Caco-2 (cell line): ENCODE measurements around the gene FRMD4A. TPM values are rescaled to one million over a fixed set of nuclear protein-coding genes. Genes with fewer than 3 reads are reported as not detected.

Experiments used
- BruUV-seq: library from RNA; stranded (reverse); fragments of 400-500 nt; replicated peaks from 2 replicates; lab custom pipeline; 2021; lab: Mats Ljungman, UMichigan
- CTCF ChIA-PET: fragments of 300-600 bp; sonication (Branson Sonifier 250); formaldehyde crosslinking; loops from one replicate; lab custom pipeline; 2022; ENCODE audit warnings: antibody characterized with exemption; lab: Charles Lee
- POLR2A ChIA-PET: fragments of 300-600 bp; sonication (Branson Sonifier 250); formaldehyde crosslinking; loops from one replicate; lab custom pipeline; 2022; ENCODE audit warnings: antibody characterized with exemption; lab: Charles Lee
- DNase-seq, 2 experiments: peaks; one replicate each; pipeline versions ENCODE4 v3.0.0 to v3.0.0-alpha.2; 2020 to 2022
- H3K27me3 ChIP-seq: replicated peaks from 2 replicates; pipeline ENCODE4 v1.6.0; 2011; ENCODE audit warnings: low read length; ENCODE audit not compliant: control insufficient read depth, insufficient read depth
- H3K36me3 ChIP-seq: 2 replicates; pipeline ENCODE4 v1.5.1; 2011; ENCODE audit warnings: low read length; ENCODE audit not compliant: control insufficient read depth, insufficient read depth
- H3K4me1 ChIP-seq: fragments of 250-450 bp; sonication (Bioruptor Pico); 2 replicates; pipeline ENCODE4 v1.5.1; 2020; ENCODE audit warnings: mild to moderate bottlenecking
- H3K4me3 ChIP-seq: 2 replicates; pipeline ENCODE4 v1.5.1; 2011; ENCODE audit warnings: low read depth, mild to moderate bottlenecking, control low read depth, low read length
- H3K9me3 ChIP-seq: fragments of 250-450 bp; sonication (Bioruptor Pico); 2 replicates; pipeline ENCODE4 v1.5.1; 2020; ENCODE audit warnings: mild to moderate bottlenecking, moderate library complexity
- H3K27ac Mint-ChIP-seq: one replicate; pipeline ENCODE4 v1.8.0; 2022; ENCODE audit warnings: mixed read lengths; ENCODE audit not compliant: unreplicated experiment
- H3K27me3 Mint-ChIP-seq: one replicate; pipeline ENCODE4 v1.8.0; 2022; ENCODE audit warnings: mixed read lengths; ENCODE audit not compliant: insufficient read depth, unreplicated experiment
- H3K36me3 Mint-ChIP-seq: one replicate; pipeline ENCODE4 v1.8.0; 2022; ENCODE audit warnings: mild to moderate bottlenecking, mixed read lengths; ENCODE audit not compliant: insufficient read depth, unreplicated experiment
- H3K4me1 Mint-ChIP-seq: one replicate; pipeline ENCODE4 v1.8.0; 2022; ENCODE audit warnings: low read depth, mixed read lengths; ENCODE audit not compliant: unreplicated experiment
- H3K4me3 Mint-ChIP-seq: one replicate; pipeline ENCODE4 v1.8.0; 2022; ENCODE audit warnings: mild to moderate bottlenecking, moderate library complexity, mixed read lengths; ENCODE audit not compliant: unreplicated experiment
- H3K9me3 Mint-ChIP-seq: one replicate; pipeline ENCODE4 v1.8.0; 2022; ENCODE audit warnings: mixed read lengths; ENCODE audit not compliant: unreplicated experiment
- intact Hi-C: fragments of 100-400 bp; cut with micrococcal nuclease; formaldehyde crosslinking; loops from one replicate; pipeline ENCODE4 v1.10.0; 2022; ENCODE audit not compliant: unreplicated experiment
- total RNA-seq: library from RNA; stranded (reverse); gene quantifications from 2 replicates; pipeline ENCODE4 v1.2.3, GENCODE V29; 2022
- TF ChIP-seq, protein P1 (sequence below), 2 experiments: fragments of 200-600 bp in 1 of 2; IDR thresholded peaks; 1 replicate in 1 of 2; 2 replicates in 1 of 2; pipeline versions ENCODE4 v1.5.1 to v1.8.0; 2011 to 2022; ENCODE audit warnings: antibody characterized with exemption in 1 of 2, control low read depth in 1 of 2, inconsistent platforms in 1 of 2, low read depth in 1 of 2, low read length in 1 of 2, mild to moderate bottlenecking in 1 of 2, moderate library complexity in 1 of 2; ENCODE audit not compliant: insufficient read depth in 1 of 2, severe bottlenecking in 1 of 2, unreplicated experiment in 1 of 2

The FRMD4A gene
- total RNA-seq, 1 experiment from 2014 or later = 52.1 TPM

DNA sequence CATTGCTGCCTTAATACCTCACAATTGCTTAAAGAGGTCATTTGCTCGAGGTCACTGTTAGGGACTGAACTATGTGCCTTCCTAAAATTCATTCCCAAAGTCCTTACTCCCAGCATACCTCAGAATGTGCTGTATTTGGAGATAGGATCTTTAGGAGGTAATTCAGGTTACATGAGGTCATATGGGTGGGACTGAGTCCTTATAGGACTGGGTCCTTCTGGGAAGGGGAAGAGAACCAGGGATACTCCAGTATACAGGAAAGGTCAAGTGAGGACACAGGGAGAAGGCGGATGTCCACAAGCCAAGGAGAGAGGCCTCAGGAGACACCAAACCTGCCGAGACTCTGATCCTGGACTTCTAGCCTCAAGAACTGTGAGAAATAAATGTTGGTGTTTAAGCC is 490.7 kb downstream of the FRMD4A start:
- H3K4me1 Mint-ChIP-seq = no peaks in the 10 kb centered on the region
- intact Hi-C loops = no loop called here
- ChIA-PET POLR2A (no interaction called here), CTCF (no interaction called here)
- H3K36me3 ChIP-seq = no peaks in the 10 kb centered on the region
- TF ChIP-seq, protein P1, sequence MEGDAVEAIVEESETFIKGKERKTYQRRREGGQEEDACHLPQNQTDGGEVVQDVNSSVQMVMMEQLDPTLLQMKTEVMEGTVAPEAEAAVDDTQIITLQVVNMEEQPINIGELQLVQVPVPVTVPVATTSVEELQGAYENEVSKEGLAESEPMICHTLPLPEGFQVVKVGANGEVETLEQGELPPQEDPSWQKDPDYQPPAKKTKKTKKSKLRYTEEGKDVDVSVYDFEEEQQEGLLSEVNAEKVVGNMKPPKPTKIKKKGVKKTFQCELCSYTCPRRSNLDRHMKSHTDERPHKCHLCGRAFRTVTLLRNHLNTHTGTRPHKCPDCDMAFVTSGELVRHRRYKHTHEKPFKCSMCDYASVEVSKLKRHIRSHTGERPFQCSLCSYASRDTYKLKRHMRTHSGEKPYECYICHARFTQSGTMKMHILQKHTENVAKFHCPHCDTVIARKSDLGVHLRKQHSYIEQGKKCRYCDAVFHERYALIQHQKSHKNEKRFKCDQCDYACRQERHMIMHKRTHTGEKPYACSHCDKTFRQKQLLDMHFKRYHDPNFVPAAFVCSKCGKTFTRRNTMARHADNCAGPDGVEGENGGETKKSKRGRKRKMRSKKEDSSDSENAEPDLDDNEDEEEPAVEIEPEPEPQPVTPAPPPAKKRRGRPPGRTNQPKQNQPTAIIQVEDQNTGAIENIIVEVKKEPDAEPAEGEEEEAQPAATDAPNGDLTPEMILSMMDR (IDR thresholded peaks at IDR 0.05; ENCODE audit: insufficient read depth in 1 of 2, low read depth in 1 of 2, low read length in 1 of 2, severe bottlenecking in 1 of 2, unreplicated experiment in 1 of 2) = no peak
- H3K4me3 ChIP-seq = no peak overlapping the region
- no peaks in the 10 kb centered on the region for H3K27me3 ChIP-seq
- no peaks in the 10 kb centered on the region for H3K27me3 Mint-ChIP-seq
- H3K27ac Mint-ChIP-seq = no peak overlapping the region
- peaks cover 10% of the 10 kb centered on the region; the same call in 1 of the 2 replicates for H3K4me1 ChIP-seq
- DNase-seq = no peak
- BruUV-seq = no TSS peak
- H3K9me3 ChIP-seq = peaks cover 5% of the 10 kb centered on the region
- no peaks in the 10 kb centered on the region for H3K36me3 Mint-ChIP-seq
- peaks cover 10% of the 10 kb centered on the region for H3K9me3 Mint-ChIP-seq
- H3K4me3 Mint-ChIP-seq = no peak overlapping the region

DNA sequence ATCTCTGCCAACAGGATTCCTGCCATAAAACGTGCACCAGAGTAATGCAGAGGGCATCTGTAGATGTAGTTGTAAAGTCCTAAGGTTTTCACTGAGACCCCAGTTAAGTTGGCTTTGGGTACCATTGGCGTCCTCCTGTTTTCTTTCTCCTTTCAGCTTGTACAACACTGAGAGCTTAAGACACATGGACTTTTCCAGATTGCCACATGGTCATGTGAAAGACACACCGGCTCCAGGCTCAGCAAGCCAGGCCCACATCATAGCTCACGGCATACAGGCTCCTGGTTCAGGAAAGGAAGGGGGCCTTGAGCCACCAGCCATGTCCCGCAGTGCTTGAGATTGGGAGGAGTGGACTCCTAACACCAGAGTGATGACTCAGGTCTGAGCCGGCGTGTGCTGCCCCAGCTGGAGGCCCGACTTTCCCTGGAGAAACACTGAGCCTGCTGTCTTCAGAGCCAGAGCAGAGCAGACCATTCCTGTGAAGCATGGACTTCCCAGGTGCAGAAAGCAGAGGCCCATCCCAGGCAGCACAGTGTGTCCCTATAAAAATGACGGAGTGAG is 491.2 kb downstream of the FRMD4A start:
- H3K36me3 Mint-ChIP-seq = no peaks in the 10 kb centered on the region
- H3K27me3 Mint-ChIP-seq = no peaks in the 10 kb centered on the region
- TF ChIP-seq, protein P1 (IDR thresholded peaks at IDR 0.05; ENCODE audit: insufficient read depth in 1 of 2, low read depth in 1 of 2, low read length in 1 of 2, severe bottlenecking in 1 of 2, unreplicated experiment in 1 of 2) = no peak
- Histone ChIP-seq H3K27me3 (no peaks in the 10 kb centered on the region), H3K36me3 (no peaks in the 10 kb centered on the region), H3K4me3 (no peak overlapping the region), H3K4me1 (peaks cover 6% of the 10 kb centered on the region; the same call in 1 of the 2 replicates), H3K9me3 (peaks cover 5% of the 10 kb centered on the region)
- CTCF ChIA-PET = no interaction called here
- no peak for DNase-seq
- peaks cover 10% of the 10 kb centered on the region for H3K9me3 Mint-ChIP-seq
- intact Hi-C loops = no loop called here
- H3K27ac Mint-ChIP-seq = no peak overlapping the region
- H3K4me3 Mint-ChIP-seq = no peak overlapping the region
- POLR2A ChIA-PET = no interaction called here
- H3K4me1 Mint-ChIP-seq = no peaks in the 10 kb centered on the region
- no TSS peak for BruUV-seq

DNA sequence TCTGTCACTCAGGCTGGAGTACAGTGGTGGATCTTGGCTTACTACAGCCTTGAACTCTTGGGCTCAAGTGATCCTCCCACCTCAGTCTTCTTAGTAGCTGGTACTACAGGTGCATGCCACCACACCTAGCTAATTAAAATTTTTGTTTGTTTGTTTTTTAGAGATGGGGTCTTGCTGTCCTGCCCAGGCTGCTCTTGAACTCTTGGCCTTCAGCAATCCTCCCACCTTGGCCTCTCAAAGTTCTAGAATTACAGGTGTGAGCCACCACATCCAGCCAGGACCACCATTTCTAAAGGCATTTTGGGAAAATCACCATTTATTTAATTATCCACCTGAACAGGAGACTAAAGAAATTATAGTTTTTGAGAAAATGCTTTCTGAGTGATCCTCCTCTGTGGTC is 491.7 kb downstream of the FRMD4A start:
- H3K9me3 Mint-ChIP-seq = peaks cover 10% of the 10 kb centered on the region
- Histone ChIP-seq H3K9me3 (peaks cover 5% of the 10 kb centered on the region), H3K4me3 (no peak overlapping the region), H3K36me3 (no peaks in the 10 kb centered on the region), H3K4me1 (peaks cover 1% of the 10 kb centered on the region; the same call in 1 of the 2 replicates), H3K27me3 (no peaks in the 10 kb centered on the region)
- POLR2A ChIA-PET = no interaction called here
- BruUV-seq = no TSS peak
- TF ChIP-seq, protein P1 (IDR thresholded peaks at IDR 0.05; ENCODE audit: insufficient read depth in 1 of 2, low read depth in 1 of 2, low read length in 1 of 2, severe bottlenecking in 1 of 2, unreplicated experiment in 1 of 2) = no peak
- no peaks in the 10 kb centered on the region for H3K36me3 Mint-ChIP-seq
- H3K4me3 Mint-ChIP-seq = no peak overlapping the region
- DNase-seq = no peak
- H3K27ac Mint-ChIP-seq = no peak overlapping the region
- CTCF ChIA-PET = no interaction called here
- intact Hi-C loops = no loop called here
- H3K4me1 Mint-ChIP-seq = no peaks in the 10 kb centered on the region
- no peaks in the 10 kb centered on the region for H3K27me3 Mint-ChIP-seq
